ENCODE results near the gene ARRDC2. TPM values are rescaled to one million over a fixed set of nuclear protein-coding genes. Genes with fewer than 3 reads are reported as not detected.

ARRDC2 gene
- total and polyA plus RNA-seq, 2 of the 13 experiments (the other 11 are each of a cell fraction or from before 2014, with no cell fraction given): 2.1 to 3.4 TPM

DNA sequence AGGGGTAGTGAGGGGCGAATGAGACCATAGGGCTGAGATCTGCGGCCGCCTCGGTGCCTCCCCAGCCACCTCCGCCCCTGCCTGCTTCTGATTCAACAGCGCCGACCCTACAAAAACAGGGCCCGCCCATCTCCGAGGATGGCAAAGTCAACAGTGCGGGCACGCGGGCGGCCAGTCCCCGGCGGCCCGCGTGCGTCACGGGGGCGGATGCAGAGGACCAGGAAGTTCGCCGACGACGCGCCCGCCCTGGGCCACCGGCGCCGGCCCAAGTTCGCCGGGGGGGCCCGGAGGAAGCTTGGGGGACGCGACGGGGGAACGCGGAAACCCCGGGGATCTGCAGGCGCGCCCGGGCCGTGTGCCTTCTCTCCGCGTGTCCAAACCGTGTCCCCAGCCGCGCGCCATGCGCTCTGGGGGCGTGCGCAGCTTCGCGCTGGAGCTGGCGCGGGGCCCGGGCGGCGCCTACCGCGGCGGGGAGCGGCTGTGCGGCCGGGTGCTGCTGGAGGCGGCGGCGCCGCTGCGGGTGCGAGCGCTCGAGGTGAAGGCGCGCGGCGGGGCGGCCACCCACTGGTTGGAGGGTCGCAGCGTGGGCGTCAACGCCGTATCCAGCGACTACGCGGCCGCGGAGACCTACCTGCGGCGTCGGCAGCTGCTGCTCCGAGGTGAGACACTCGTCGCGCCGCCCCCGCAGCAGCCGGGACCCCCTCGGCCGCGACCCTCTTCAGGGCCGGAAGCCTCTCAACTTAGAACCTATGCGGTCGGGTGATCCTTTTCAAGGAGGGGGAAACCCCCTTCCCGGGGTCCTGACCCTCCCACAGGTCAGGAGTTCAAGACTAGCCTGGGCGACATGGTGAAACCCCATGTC, 6.8 kb upstream of the ARRDC2 start (continued):
- TF ChIP-seq KIAA2018 (CRISPR knock-in tag; IDR thresholded peaks at IDR 0.05; ENCODE audit: borderline replicate concordance) (no peak), ZNF234 (CRISPR knock-in tag; conservative IDR thresholded peaks at IDR 0.05) (0 out of 2 replicates have a peak, but pooled peaks have one; percentile 30), ZNF7 (CRISPR knock-in tag; IDR thresholded peaks at IDR 0.05) (no peak), SRSF9 (IDR thresholded peaks at IDR 0.05; ENCODE audit: borderline replicate concordance, insufficient read depth, low read depth, low read length, poor library complexity, severe bottlenecking) (no peak), ZMYM2 (CRISPR knock-in tag; IDR thresholded peaks at IDR 0.05) (no peak), ARID4A (CRISPR knock-in tag; IDR thresholded peaks at IDR 0.05; ENCODE audit: borderline replicate concordance) (peak; percentile 31; the same call in 1 of the 2 replicates), CHCHD3 (CRISPR knock-in tag; IDR thresholded peaks at IDR 0.05) (no peak), HDAC2 (CRISPR knock-in tag; IDR thresholded peaks at IDR 0.05) (no peak), ZFP36 (IDR thresholded peaks at IDR 0.05; ENCODE audit: borderline replicate concordance, low read depth, low read length, partially characterized antibody) (no peak), AHR (CRISPR knock-in tag; IDR thresholded peaks at IDR 0.05) (no peak), YEATS4 (CRISPR knock-in tag; IDR thresholded peaks at IDR 0.05; ENCODE audit: borderline replicate concordance) (0 out of 2 replicates have a peak, but pooled peaks have one; percentile 22), ARNTL (CRISPR knock-in tag; IDR thresholded peaks at IDR 0.05) (peak; percentile 61; the same call in 1 of the 2 replicates)
- TF ChIP-seq, protein P1, sequence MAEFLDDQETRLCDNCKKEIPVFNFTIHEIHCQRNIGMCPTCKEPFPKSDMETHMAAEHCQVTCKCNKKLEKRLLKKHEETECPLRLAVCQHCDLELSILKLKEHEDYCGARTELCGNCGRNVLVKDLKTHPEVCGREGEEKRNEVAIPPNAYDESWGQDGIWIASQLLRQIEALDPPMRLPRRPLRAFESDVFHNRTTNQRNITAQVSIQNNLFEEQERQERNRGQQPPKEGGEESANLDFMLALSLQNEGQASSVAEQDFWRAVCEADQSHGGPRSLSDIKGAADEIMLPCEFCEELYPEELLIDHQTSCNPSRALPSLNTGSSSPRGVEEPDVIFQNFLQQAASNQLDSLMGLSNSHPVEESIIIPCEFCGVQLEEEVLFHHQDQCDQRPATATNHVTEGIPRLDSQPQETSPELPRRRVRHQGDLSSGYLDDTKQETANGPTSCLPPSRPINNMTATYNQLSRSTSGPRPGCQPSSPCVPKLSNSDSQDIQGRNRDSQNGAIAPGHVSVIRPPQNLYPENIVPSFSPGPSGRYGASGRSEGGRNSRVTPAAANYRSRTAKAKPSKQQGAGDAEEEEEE (CRISPR knock-in tag; IDR thresholded peaks at IDR 0.05; ENCODE audit: borderline replicate concordance): no peak
